Measurements from ENCODE around the gene SIMC1.

Gene SIMC1

DNA sequence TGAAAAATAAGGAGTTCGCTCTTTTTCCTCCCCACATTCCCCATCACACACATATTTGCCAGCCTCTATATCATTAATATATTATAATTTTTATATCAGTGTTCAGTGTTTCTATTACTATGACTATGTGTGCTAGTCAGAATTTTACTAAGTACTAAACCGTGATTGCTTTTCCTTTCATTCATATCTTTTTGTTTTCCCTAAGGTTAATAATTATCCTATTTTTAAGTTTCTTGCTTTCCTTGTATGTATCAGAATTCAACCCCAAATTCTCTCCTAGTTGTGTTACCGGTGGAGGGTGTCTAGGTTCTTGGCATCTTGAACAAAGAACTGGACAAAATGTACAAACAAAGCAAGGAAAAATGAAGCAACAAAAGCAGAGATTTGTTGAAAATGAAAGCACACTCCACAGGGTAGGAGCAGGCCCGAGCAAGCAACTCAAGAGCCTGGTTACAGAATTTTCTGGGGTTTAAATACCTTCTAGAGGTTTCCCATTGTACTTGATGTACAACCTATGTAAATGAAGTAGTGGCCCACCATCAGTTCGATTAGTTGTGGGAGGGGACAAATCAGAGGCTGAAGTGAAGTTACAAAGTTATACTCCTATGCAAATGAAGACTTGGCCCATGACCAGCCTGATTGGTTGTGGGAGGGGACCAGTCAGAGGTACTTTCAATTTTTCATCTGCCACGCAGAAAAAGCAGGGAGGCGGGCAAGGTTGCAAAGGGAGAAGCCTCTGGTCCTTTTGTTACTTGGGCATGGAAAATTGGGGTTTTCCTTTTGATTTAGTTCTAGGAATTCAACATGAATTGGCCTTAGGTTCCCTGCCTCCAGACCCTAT is 79.5 kb downstream of the SIMC1 start:
- DNase-seq, result no peak

DNA sequence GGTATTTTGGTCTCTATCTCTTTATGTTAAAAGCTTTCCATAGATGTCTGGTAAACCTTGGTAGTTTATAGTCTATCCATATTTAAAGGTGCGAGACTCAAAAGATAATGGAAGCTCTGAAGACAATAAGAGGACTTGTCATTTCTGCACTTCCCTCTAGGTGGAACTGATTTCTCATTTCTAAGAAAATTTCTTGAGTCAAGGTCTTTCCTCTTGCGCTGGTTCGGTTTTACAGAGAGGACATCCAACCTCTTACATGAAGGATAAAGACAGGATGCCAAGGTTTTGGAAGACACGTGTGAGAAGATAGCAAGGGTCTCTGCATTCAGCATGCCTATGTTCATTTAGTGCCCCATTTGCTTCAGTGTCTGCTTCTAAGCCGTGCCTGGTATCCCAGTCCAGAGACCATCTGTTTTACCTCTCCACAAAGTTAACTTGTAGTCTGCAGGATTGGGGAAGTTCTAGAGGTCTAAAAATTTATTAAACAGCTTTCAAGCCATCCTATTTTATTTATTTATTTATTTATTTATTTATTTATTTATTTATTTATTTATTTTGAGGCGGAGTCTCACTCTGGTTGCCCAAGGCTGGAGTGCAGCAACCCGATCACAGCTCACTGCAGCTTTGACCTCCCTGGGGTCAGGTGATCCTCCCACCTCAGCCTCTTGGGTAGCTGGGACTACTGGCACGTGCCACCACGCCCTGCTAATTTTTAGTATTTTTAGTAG is 81.8 kb downstream of the SIMC1 start:
- no peak for DNase-seq

DNA sequence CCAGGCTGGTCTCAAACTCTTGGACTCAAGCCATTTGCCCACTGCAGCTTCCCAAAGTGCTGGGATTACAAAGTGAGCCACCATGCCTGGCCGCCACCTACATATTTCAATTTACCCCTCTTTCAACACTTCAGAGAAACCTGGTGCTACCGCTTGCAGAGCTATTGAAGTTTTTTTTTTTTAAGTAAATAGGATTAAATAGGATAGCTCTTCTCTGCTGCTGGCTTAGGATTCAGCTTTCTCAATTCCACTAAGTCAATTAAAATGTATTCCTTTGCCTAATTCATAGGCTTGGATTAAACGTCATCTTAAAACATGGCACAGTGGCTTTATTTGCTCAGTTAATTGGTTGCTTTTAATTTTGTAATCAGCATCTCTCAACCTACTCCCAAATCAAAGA is 82.4 kb downstream of the SIMC1 start:
- DNase-seq, result no peak

DNA sequence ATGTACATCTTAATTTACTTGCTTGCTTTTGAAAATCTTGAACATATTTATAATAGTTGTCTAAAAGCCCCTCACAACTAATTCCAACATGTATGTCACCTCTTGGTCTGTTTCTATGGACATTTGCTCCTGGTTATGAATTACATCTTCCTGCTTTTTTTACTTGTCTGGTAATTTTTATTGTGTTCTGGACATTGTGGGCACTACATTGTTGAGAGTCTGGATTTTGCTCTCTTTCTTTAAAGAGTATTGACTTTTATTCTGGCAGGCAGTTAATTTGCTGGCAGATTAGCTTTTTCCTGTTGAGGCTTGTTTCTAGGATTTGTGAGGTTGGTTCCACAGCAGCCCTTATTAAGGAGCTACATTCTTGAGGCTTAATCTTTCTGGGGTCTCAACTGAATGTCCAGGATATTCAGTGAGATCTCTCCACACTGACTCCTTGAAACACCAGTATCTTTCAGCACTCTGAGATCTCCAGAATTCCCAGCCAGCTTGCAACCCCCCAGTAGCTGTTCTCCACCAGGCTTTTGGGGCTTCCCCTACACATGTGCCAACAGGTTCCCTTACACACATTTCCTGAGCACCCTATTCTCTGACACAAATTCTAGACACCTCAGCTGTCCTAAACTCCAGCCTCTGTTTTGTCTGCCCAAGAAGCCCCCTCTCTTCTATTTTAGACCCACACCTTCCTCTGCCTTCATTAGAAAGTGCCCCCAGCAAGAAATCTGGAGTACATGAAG is 96.0 kb downstream of the SIMC1 start:
- no peak for DNase-seq

- no peak for DNase-seq
Observed at GRCh38 chr5:176337913-176338312, 99.7 kb downstream of the SIMC1 start.

GRCh38 chr5:176339304-176339703 is 101.1 kb downstream of the SIMC1 start:
- DNase-seq, result no peak

GRCh38 chr5:176341325-176342157 is 103.3 kb downstream of the SIMC1 start:
- no peak for DNase-seq

DNA sequence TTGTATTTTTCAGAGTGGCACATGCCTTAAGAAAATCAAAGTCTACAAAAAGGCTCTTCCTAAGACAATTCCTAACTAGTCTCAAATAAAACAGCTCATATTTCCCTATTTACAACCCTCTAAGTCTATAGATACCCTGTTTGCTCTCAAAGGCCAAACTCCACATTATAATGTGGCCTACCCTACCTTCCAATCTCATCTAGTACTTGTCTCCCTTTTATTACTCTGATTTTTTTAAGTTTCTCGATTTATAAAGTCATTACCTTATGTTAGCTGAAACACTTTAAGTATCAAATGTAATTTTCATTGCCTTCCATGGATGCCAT is 103.9 kb downstream of the SIMC1 start:
- DNase-seq, result no peak

GRCh38 chr5:176342766-176343458 is 104.7 kb downstream of the SIMC1 start:
- no peak for DNase-seq

DNA sequence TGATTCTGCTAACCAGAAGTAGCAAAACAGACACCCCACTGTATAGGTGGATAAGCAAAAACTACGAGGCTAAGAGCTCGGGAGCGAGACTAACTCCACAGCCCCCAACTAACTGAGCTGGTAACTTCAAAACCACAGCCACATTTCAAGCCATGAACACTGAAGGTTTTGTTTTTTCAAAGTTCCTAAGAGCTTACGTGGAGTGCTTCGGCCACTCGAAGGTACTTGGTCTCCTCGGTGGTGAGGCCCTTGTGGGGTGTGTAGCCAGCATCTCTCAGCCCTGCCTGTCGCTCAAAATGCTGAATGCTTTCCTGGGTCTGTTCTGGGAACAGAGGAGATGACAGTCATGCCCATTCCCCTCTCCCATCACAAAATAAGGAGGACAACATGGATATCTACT is 112.2 kb downstream of the SIMC1 start:
- no peak for DNase-seq

GRCh38 chr5:176352116-176352878 is 114.1 kb downstream of the SIMC1 start:
- no peak for DNase-seq

GRCh38 chr5:176353533-176353932 is 115.3 kb downstream of the SIMC1 start:
- DNase-seq, result no peak

- no peak for DNase-seq
Observed at GRCh38 chr5:176355400-176356178, 117.4 kb downstream of the SIMC1 start.

- DNase-seq, result no peak
Observed at GRCh38 chr5:176356179-176356566, 117.9 kb downstream of the SIMC1 start.

GRCh38 chr5:176359658-176360057 is 121.4 kb downstream of the SIMC1 start:
- no peak for DNase-seq

DNA sequence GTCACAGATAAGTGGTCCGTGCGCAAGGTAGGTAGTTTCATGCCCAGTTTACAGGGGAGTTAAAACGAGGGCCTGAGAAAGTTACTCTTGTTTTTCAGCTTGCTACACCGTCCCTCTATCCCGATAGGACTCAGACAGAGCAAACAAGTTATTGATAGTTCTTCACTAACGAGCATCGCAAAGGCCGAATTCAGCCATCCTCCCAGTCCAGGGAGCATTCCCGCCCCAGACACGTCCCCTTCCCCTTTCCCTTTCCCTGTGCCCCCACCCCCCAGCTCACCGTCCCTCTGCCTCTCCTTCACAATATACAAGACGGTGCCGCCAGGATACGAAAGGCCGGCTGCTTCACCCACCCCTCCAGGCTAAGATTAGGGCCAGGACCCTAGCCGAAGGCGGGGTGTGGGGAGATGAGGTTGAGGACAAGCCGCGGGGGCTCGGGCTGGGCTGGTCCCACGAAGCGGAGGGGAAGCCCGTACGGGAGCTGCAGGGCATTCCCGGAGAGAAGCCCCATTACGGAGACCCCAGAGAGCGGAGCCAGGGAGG is 122.7 kb downstream of the SIMC1 start:
- DNase-seq, result peak; percentile 3

DNA sequence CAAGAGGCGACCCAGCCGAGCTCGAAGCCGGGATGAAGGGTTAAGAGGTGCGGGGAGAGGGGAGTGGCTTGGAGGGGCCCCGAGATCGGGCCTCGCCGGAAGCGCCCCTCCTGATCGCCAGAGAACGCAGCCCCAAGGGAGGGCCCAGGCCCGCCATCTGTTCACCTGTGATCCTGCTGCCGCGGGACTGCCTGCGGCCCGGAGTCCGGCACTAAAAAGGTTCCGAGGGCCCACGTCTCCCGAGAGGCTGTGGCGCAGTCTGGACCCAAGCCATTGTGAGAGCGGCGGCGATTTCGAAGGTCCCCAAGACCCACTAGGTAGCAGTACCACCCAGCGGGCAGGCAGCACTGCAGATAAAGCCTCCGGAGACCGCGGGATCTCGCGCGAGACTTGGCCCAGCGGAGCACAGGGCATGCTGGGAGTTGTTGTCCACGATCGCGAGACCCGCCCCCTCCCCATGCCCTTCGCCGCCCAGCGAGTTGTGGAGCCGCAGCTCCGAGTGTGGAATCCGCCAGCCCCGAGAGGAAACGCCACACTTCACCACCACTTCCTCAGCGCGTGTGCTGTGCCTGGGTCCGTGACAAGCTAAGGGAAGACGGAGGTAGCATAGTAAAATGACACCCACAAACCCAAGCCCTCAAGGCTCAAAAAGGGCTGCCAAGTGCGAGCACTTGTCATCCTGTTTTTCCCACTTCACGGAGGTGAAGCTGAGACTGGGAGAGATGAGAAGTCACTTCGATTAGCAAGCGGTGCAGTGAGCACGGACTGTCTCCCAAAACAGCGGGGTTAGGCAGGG is 123.4 kb downstream of the SIMC1 start, which contains the start of gene KIAA1191:
TSS of gene KIAA1191 (minus strand) at position 328 of the 796 bp plus-strand sequence. CDS start 2,256 bp downstream, outside the sequence.
- peak; percentile 86 for DNase-seq

GRCh38 chr5:176362233-176362490 is 123.9 kb downstream of the SIMC1 start:
- DNase-seq, result no peak

DNA sequence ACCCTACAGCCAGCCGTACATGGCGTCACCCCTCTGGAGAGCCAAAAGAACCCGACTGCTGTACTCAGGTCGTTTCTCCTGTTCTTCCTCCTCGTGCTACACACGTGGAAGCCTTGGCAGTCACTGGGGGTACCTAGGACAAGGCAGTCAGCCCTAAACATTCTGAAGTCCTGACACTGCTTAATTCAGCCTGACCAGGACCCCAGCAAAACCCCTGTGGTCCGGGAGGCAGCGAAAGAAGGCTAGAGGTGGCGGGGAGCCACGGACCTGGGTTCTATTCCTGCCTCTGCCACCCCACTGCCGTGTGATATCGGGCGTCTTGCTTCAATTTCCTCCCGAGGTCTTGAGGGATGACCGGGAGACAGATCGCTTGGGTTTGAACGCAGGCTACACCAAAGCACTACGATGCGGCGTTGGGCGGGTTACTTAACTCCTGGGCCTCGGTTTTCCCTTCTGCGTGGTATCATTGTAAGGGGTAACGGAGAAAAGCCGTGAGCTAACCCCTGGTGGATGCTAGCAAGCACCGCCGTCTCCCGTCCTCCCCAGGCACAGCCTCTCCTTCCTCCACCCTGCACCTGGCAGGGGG is 126.6 kb downstream of the SIMC1 start:
- DNase-seq, result no peak

Data from fibroblast of upper back skin (primary cell).